ENCODE measurements around the gene OTOS. TPM values are rescaled to one million over a fixed set of nuclear protein-coding genes. Genes with fewer than 3 reads are reported as not detected.

Gene OTOS
- total RNA-seq, 2 experiments from 2014 or later: not detected

GRCh38 chr2:240112914-240113690 lies 27.4 kb downstream of the OTOS start:
- H3K4me3 Mint-ChIP-seq: no peak overlapping the region

GRCh38 chr2:240111253-240111652 lies 29.2 kb downstream of the OTOS start:
- ChIA-PET CTCF (no interaction called here), POLR2A (no interaction called here)
- peaks cover 13% of the 10 kb centered on the region for H3K27me3 Mint-ChIP-seq (ENCODE audit: low read depth)
- ATAC-seq (no peak), DNase-seq (no peak)
- H3K27ac Mint-ChIP-seq: no peak overlapping the region
- no peak overlapping the region for H3K4me3 Mint-ChIP-seq
- H3K4me1 Mint-ChIP-seq (ENCODE audit: low read depth): no peaks in the 10 kb centered on the region
- no peaks in the 10 kb centered on the region for H3K36me3 Mint-ChIP-seq (ENCODE audit: low read depth)
- no peaks in the 10 kb centered on the region for H3K9me3 Mint-ChIP-seq (ENCODE audit: insufficient read depth)

More at GRCh38 chr2:240112914-240113690, 27.4 kb downstream of the OTOS start:
- Mint-ChIP-seq H3K4me1 (ENCODE audit: low read depth) (no peaks in the 10 kb centered on the region), H3K36me3 (ENCODE audit: low read depth) (no peaks in the 10 kb centered on the region), H3K27ac (no peak overlapping the region), H3K9me3 (ENCODE audit: insufficient read depth) (no peaks in the 10 kb centered on the region), H3K27me3 (ENCODE audit: low read depth) (peaks cover 15% of the 10 kb centered on the region)
- DNase-seq: no peak
- ChIA-PET POLR2A (no interaction called here), CTCF (no interaction called here)
- ATAC-seq: no peak

- no peaks in the 10 kb centered on the region for H3K4me1 Mint-ChIP-seq (ENCODE audit: low read depth)
- no peak overlapping the region for H3K4me3 Mint-ChIP-seq
- CTCF ChIA-PET: no interaction called here
- DNase-seq (no peak), ATAC-seq (no peak)
- H3K27me3 Mint-ChIP-seq (ENCODE audit: low read depth): peaks cover 7% of the 10 kb centered on the region
- POLR2A ChIA-PET: no interaction called here
- no peaks in the 10 kb centered on the region for H3K9me3 Mint-ChIP-seq (ENCODE audit: insufficient read depth)
- H3K27ac Mint-ChIP-seq: no peak overlapping the region
- no peaks in the 10 kb centered on the region for H3K36me3 Mint-ChIP-seq (ENCODE audit: low read depth)
Measured at GRCh38 chr2:240109386-240109785, 31.1 kb downstream of the OTOS start.

- ChIA-PET POLR2A (no interaction called here), CTCF (no interaction called here)
- no peak for ATAC-seq
- no peaks in the 10 kb centered on the region for H3K9me3 Mint-ChIP-seq (ENCODE audit: insufficient read depth)
- H3K36me3 Mint-ChIP-seq (ENCODE audit: low read depth): no peaks in the 10 kb centered on the region
- peaks cover 3% of the 10 kb centered on the region for H3K27me3 Mint-ChIP-seq (ENCODE audit: low read depth)
- H3K4me1 Mint-ChIP-seq (ENCODE audit: low read depth): no peaks in the 10 kb centered on the region
- DNase-seq: no peak
- no peak overlapping the region for H3K4me3 Mint-ChIP-seq
- H3K27ac Mint-ChIP-seq: no peak overlapping the region
Measured at GRCh38 chr2:240107477-240107796, 33.0 kb downstream of the OTOS start.

GRCh38 chr2:240106765-240107476 lies 33.5 kb downstream of the OTOS start:
- Mint-ChIP-seq H3K36me3 (ENCODE audit: low read depth) (no peaks in the 10 kb centered on the region), H3K4me3 (no peak overlapping the region), H3K27me3 (ENCODE audit: low read depth) (peaks cover 3% of the 10 kb centered on the region), H3K27ac (no peak overlapping the region), H3K4me1 (ENCODE audit: low read depth) (no peaks in the 10 kb centered on the region), H3K9me3 (ENCODE audit: insufficient read depth) (no peaks in the 10 kb centered on the region)
- ChIA-PET POLR2A (no interaction called here), CTCF (no interaction called here)
- ATAC-seq: no peak
- no peak for DNase-seq

GRCh38 chr2:240105982-240106381 lies 34.5 kb downstream of the OTOS start:
- Mint-ChIP-seq H3K36me3 (ENCODE audit: low read depth) (no peaks in the 10 kb centered on the region), H3K27ac (no peak overlapping the region), H3K27me3 (ENCODE audit: low read depth) (peaks cover 10% of the 10 kb centered on the region), H3K4me1 (ENCODE audit: low read depth) (no peaks in the 10 kb centered on the region), H3K4me3 (no peak overlapping the region), H3K9me3 (ENCODE audit: insufficient read depth) (no peaks in the 10 kb centered on the region)
- ChIA-PET CTCF (no interaction called here), POLR2A (no interaction called here)
- DNase-seq (no peak), ATAC-seq (no peak)

- Mint-ChIP-seq H3K27me3 (ENCODE audit: low read depth) (peaks cover 30% of the 10 kb centered on the region), H3K4me3 (no peak overlapping the region), H3K36me3 (ENCODE audit: low read depth) (no peaks in the 10 kb centered on the region), H3K4me1 (ENCODE audit: low read depth) (no peaks in the 10 kb centered on the region), H3K27ac (no peak overlapping the region), H3K9me3 (ENCODE audit: insufficient read depth) (peaks cover 4% of the 10 kb centered on the region)
- ATAC-seq (no peak), DNase-seq (no peak)
- POLR2A ChIA-PET: no interaction called here
- CTCF ChIA-PET: no interaction called here
Measured at GRCh38 chr2:240103136-240103535, 37.3 kb downstream of the OTOS start.

- ChIA-PET POLR2A (no interaction called here), CTCF (interaction anchor here (1.4 kb wide), 1 partner anchor 37 kb away, joined by 4 read pairs; no protein-coding TSS in a partner anchor)
- no peaks in the 10 kb centered on the region for H3K36me3 Mint-ChIP-seq (ENCODE audit: low read depth)
- ATAC-seq (no peak), DNase-seq (no peak)
- no peak overlapping the region for H3K4me3 Mint-ChIP-seq
- no peak overlapping the region for H3K27ac Mint-ChIP-seq
- peaks cover 70% of the 10 kb centered on the region for H3K27me3 Mint-ChIP-seq (ENCODE audit: low read depth)
- H3K9me3 Mint-ChIP-seq (ENCODE audit: insufficient read depth): peaks cover 4% of the 10 kb centered on the region
- H3K4me1 Mint-ChIP-seq (ENCODE audit: low read depth): no peaks in the 10 kb centered on the region
Measured at GRCh38 chr2:240098349-240098748, 42.1 kb downstream of the OTOS start.

GRCh38 chr2:240095556-240096523 lies 44.6 kb downstream of the OTOS start:
- Mint-ChIP-seq H3K36me3 (ENCODE audit: low read depth) (no peaks in the 10 kb centered on the region), H3K4me1 (ENCODE audit: low read depth) (no peaks in the 10 kb centered on the region), H3K9me3 (ENCODE audit: insufficient read depth) (peaks cover 4% of the 10 kb centered on the region), H3K4me3 (no peak overlapping the region), H3K27me3 (ENCODE audit: low read depth) (peaks cover 72% of the 10 kb centered on the region), H3K27ac (no peak overlapping the region)
- POLR2A ChIA-PET: no interaction called here
- ATAC-seq: no peak
- CTCF ChIA-PET: no interaction called here
- no peak for DNase-seq

GRCh38 chr2:240089306-240089705 lies 51.2 kb downstream of the OTOS start:
- ATAC-seq: no peak

More at GRCh38 chr2:240089306-240089705, 51.2 kb downstream of the OTOS start:
- Mint-ChIP-seq H3K9me3 (ENCODE audit: insufficient read depth) (peaks cover 17% of the 10 kb centered on the region), H3K27ac (no peak overlapping the region), H3K36me3 (ENCODE audit: low read depth) (no peaks in the 10 kb centered on the region), H3K4me1 (ENCODE audit: low read depth) (no peaks in the 10 kb centered on the region), H3K27me3 (ENCODE audit: low read depth) (peaks cover 34% of the 10 kb centered on the region), H3K4me3 (no peak overlapping the region)
- ChIA-PET POLR2A (no interaction called here), CTCF (no interaction called here)
- DNase-seq: no peak

All from activated CD8-positive, alpha-beta T cell treated with anti-CD3 and anti-CD28 coated beads, Interleukin-2, amount 10 ng/mL, durations not matched to agents 7 days and 5 days (primary cell).